Trophoblast cell (in vitro differentiated cells and primary cell): ENCODE data around the gene STAM2.

ENCODE experiments used
- DNase-seq, 2 donors: peaks; one replicate each; pipeline ENCODE4 v3.0.0-alpha.2; 2016
- H2AFZ ChIP-seq: 2 replicates; pipeline ENCODE4 v1.6.1; 2013; ENCODE audit warnings: low read length, moderate library complexity, mild to moderate bottlenecking; ENCODE audit not compliant: insufficient read depth, poor library complexity
- H2AK5ac ChIP-seq: 2 replicates; pipeline ENCODE4 v1.6.1; 2013; ENCODE audit warnings: mild to moderate bottlenecking, low read length
- H2BK120ac ChIP-seq: 2 replicates; pipeline ENCODE4 v1.6.1; 2013; ENCODE audit warnings: low read length, mild to moderate bottlenecking, moderate library complexity; ENCODE audit not compliant: insufficient read depth, poor library complexity
- H2BK12ac ChIP-seq: 2 replicates; pipeline ENCODE4 v1.6.1; 2013; ENCODE audit warnings: mild to moderate bottlenecking, low read length, moderate library complexity
- H2BK5ac ChIP-seq: 2 replicates; pipeline ENCODE4 v1.6.1; 2013; ENCODE audit warnings: low read length, low read depth, moderate library complexity, mild to moderate bottlenecking; ENCODE audit not compliant: poor library complexity
- H3K14ac ChIP-seq: 2 replicates; pipeline ENCODE4 v1.6.1; 2013; ENCODE audit warnings: mild to moderate bottlenecking, low read length
- H3K18ac ChIP-seq: 2 replicates; pipeline ENCODE4 v1.6.1; 2013; ENCODE audit warnings: mild to moderate bottlenecking, low read length
- H3K23ac ChIP-seq: 2 replicates; pipeline ENCODE4 v1.6.1; 2013; ENCODE audit warnings: low read length
- H3K27ac ChIP-seq: 2 replicates; pipeline ENCODE4 v1.5.1; 2013; ENCODE audit warnings: low read depth, mild to moderate bottlenecking, inconsistent platforms, low read length, moderate library complexity
- H3K27me3 ChIP-seq: 2 replicates; pipeline ENCODE4 v1.6.1; 2013; ENCODE audit warnings: inconsistent platforms, mild to moderate bottlenecking, low read length, moderate library complexity; ENCODE audit not compliant: insufficient read depth
- H3K36me3 ChIP-seq, 2 experiments: 1 replicate in 1 of 2; 2 replicates in 1 of 2; pipeline ENCODE4 v1.6.1; 2013; ENCODE audit warnings: low read length in 2 of 2, mild to moderate bottlenecking in 2 of 2, moderate library complexity in 1 of 2; ENCODE audit not compliant: insufficient read depth in 2 of 2, control insufficient read depth in 1 of 2
- H3K4ac ChIP-seq: 2 replicates; pipeline ENCODE4 v1.6.1; 2013; ENCODE audit warnings: low read depth, mild to moderate bottlenecking, low read length, moderate library complexity
- H3K4me1 ChIP-seq, 2 experiments: 1 replicate in 1 of 2; 2 replicates in 1 of 2; pipeline ENCODE4 v1.6.1; 2013; ENCODE audit warnings: low read length in 2 of 2, mild to moderate bottlenecking in 2 of 2, moderate library complexity in 1 of 2; ENCODE audit not compliant: insufficient read depth in 2 of 2, control insufficient read depth in 1 of 2
- H3K4me2 ChIP-seq: 2 replicates; pipeline ENCODE4 v1.6.1; 2013; ENCODE audit warnings: inconsistent platforms, mild to moderate bottlenecking, low read length, moderate library complexity
- H3K4me3 ChIP-seq: 2 replicates; pipeline ENCODE4 v1.5.1; 2013; ENCODE audit warnings: mild to moderate bottlenecking, low read depth, low read length, inconsistent platforms
- H3K79me1 ChIP-seq: one replicate; pipeline ENCODE4 v1.6.1; 2013; ENCODE audit warnings: low read length
- H3K79me2 ChIP-seq: 2 replicates; pipeline ENCODE4 v1.6.1; 2013; ENCODE audit warnings: low read length, mild to moderate bottlenecking; ENCODE audit not compliant: control insufficient read depth, insufficient read depth, poor library complexity
- H3K9ac ChIP-seq: 2 replicates; pipeline ENCODE4 v1.6.1; 2013; ENCODE audit warnings: mild to moderate bottlenecking, low read length
- H3K9me3 ChIP-seq: 2 replicates; pipeline ENCODE4 v1.6.1; 2013; ENCODE audit warnings: low read depth, mild to moderate bottlenecking, control low read depth, inconsistent platforms, low read length; ENCODE audit not compliant: insufficient read depth
- H4K12ac ChIP-seq: 2 replicates; pipeline ENCODE4 v1.6.1; 2013; ENCODE audit warnings: low read depth, mild to moderate bottlenecking, low read length, moderate library complexity
- H4K8ac ChIP-seq: 2 replicates; pipeline ENCODE4 v1.6.1; 2013; ENCODE audit warnings: low read depth, mild to moderate bottlenecking, low read length, moderate library complexity
- H4K91ac ChIP-seq: one replicate; pipeline ENCODE4 v1.6.1; 2013; ENCODE audit warnings: low read depth, mild to moderate bottlenecking, low read length, moderate library complexity
- WGBS: extraction: QIAGEN DNeasy Blood & Tissue Kit; methylation state at CpG from one replicate; pipeline ENCODE4 v1.1.7; 2013; ENCODE audit warnings: missing lambda C conversion rate; ENCODE audit not compliant: insufficient read length, insufficient coverage; ENCODE audit errors: extremely low coverage; 5-methylcytosine and 5-hydroxymethylcytosine counted together

The STAM2 gene

GRCh38 chr2:152219077-152219828, 43.7 kb upstream of the STAM2 start:
- WGBS = no CpG with 5 or more reads among the region's 4 CpGs
- H3K36me3 ChIP-seq = no peaks in the 10 kb centered on the region
- H4K12ac ChIP-seq = no peak overlapping the region
- no peak overlapping the region for H3K4me2 ChIP-seq
- no peak overlapping the region for H3K14ac ChIP-seq
- H3K9me3 ChIP-seq = no peaks in the 10 kb centered on the region
- H2BK12ac ChIP-seq = no peak overlapping the region
- peaks cover 2% of the 10 kb centered on the region for H3K79me2 ChIP-seq
- peaks cover 3% of the 10 kb centered on the region for H3K79me1 ChIP-seq
- no peak overlapping the region for H2AK5ac ChIP-seq
- H3K4me3 ChIP-seq = no peak overlapping the region
- no peak overlapping the region for H3K23ac ChIP-seq
- H2BK5ac ChIP-seq = no peak overlapping the region
- H3K4me1 ChIP-seq = no peaks in the 10 kb centered on the region
- no peak overlapping the region for H3K4ac ChIP-seq
- no peaks in the 10 kb centered on the region for H3K27me3 ChIP-seq
- no peak for DNase-seq
- H3K9ac ChIP-seq = no peak overlapping the region
- no peak overlapping the region for H3K27ac ChIP-seq
- no peak overlapping the region for H2BK120ac ChIP-seq
- no peak overlapping the region for H4K91ac ChIP-seq
- H4K8ac ChIP-seq = no peak overlapping the region
- H3K18ac ChIP-seq = no peak overlapping the region
- no peak overlapping the region for H2AFZ ChIP-seq

- no peak overlapping the region for H3K23ac ChIP-seq
- H2BK12ac ChIP-seq = no peak overlapping the region
- no peaks in the 10 kb centered on the region for H3K79me1 ChIP-seq
- H2BK5ac ChIP-seq = no peak overlapping the region
- no peak overlapping the region for H3K18ac ChIP-seq
- H4K8ac ChIP-seq = no peak overlapping the region
- no peak overlapping the region for H3K9ac ChIP-seq
- no peak overlapping the region for H3K4me2 ChIP-seq
- H3K4me3 ChIP-seq = no peak overlapping the region
- H3K14ac ChIP-seq = no peak overlapping the region
- no peak overlapping the region for H2AK5ac ChIP-seq
- peaks cover 2 to 4% of the 10 kb centered on the region in 2 experiments for H3K4me1 ChIP-seq
- no peak overlapping the region for H2AFZ ChIP-seq
- no peaks in the 10 kb centered on the region for H3K9me3 ChIP-seq
- no peaks in the 10 kb centered on the region for H3K27me3 ChIP-seq
- H2BK120ac ChIP-seq = no peak overlapping the region
- no peaks in the 10 kb centered on the region for H3K79me2 ChIP-seq
- no peak overlapping the region for H3K27ac ChIP-seq
- no peak overlapping the region for H4K91ac ChIP-seq
- H3K36me3 ChIP-seq = no peaks in the 10 kb centered on the region
- no peak overlapping the region for H3K4ac ChIP-seq
- WGBS = no CpG with 5 or more reads among the region's 2 CpGs
- H4K12ac ChIP-seq = no peak overlapping the region
- peak; percentile 26 to 58 for DNase-seq
Measured at GRCh38 chr2:152201466-152201830, 25.9 kb upstream of the STAM2 start.

GRCh38 chr2:152200565-152201465, 25.3 kb upstream of the STAM2 start:
- H3K18ac ChIP-seq = no peak overlapping the region
- H3K23ac ChIP-seq = no peak overlapping the region
- H3K4me2 ChIP-seq = no peak overlapping the region
- H4K91ac ChIP-seq = no peak overlapping the region
- H2AFZ ChIP-seq = no peak overlapping the region
- no peak overlapping the region for H3K9ac ChIP-seq
- no peaks in the 10 kb centered on the region for H3K9me3 ChIP-seq
- H4K12ac ChIP-seq = no peak overlapping the region
- no CpG with 5 or more reads among the region's 9 CpGs for whole genome bisulfite sequencing
- H3K36me3 ChIP-seq = no peaks in the 10 kb centered on the region
- H3K4ac ChIP-seq = no peak overlapping the region
- peak; percentile 99 to 100 for DNase-seq
- no peaks in the 10 kb centered on the region for H3K27me3 ChIP-seq
- no peak overlapping the region for H2AK5ac ChIP-seq
- no peaks in the 10 kb centered on the region for H3K79me2 ChIP-seq
- H3K14ac ChIP-seq = no peak overlapping the region
- no peak overlapping the region for H2BK120ac ChIP-seq
- no peaks in the 10 kb centered on the region for H3K79me1 ChIP-seq
- no peak overlapping the region for H2BK12ac ChIP-seq
- no peak overlapping the region for H2BK5ac ChIP-seq
- no peak overlapping the region for H4K8ac ChIP-seq
- peaks cover 2 to 4% of the 10 kb centered on the region in 2 experiments for H3K4me1 ChIP-seq
- peak overlapping the region; percentile 33 for H3K27ac ChIP-seq
- no peak overlapping the region for H3K4me3 ChIP-seq

GRCh38 chr2:152200101-152200500, 24.5 kb upstream of the STAM2 start:
- Histone ChIP-seq H3K23ac (no peak overlapping the region), H3K27ac (no peak overlapping the region), H3K14ac (no peak overlapping the region), H2BK120ac (no peak overlapping the region), H4K91ac (no peak overlapping the region), H3K18ac (no peak overlapping the region), H2BK5ac (no peak overlapping the region), H2AFZ (no peak overlapping the region), H4K12ac (no peak overlapping the region), H2BK12ac (no peak overlapping the region), H3K9ac (no peak overlapping the region), H3K36me3 (no peaks in the 10 kb centered on the region), H3K4ac (no peak overlapping the region), H3K79me2 (no peaks in the 10 kb centered on the region), H3K79me1 (no peaks in the 10 kb centered on the region), H3K27me3 (no peaks in the 10 kb centered on the region), H3K9me3 (no peaks in the 10 kb centered on the region), H4K8ac (no peak overlapping the region), H3K4me2 (no peak overlapping the region), H3K4me1 (peaks cover 2 to 4% of the 10 kb centered on the region in 2 experiments), H3K4me3 (no peak overlapping the region), H2AK5ac (no peak overlapping the region)
- no CpG with 5 or more reads among the region's 4 CpGs for WGBS
- DNase-seq = peak in 1 of 2 donors; percentile 25
